GM18499 (cell line): Measurements from ENCODE around the gene PPM1B.
A peak's percentile ranks its signal among the peaks of the same experiment; 100 is the strongest.
"Not testable (repeated sequence)": the region's sequence is repeated elsewhere in the genome, so short reads cannot be mapped to it uniquely, and the experiment has no call there.

ENCODE experiments used
- ATAC-seq: cut with Tn5 transposase; IDR thresholded peaks from one replicate; pipeline ENCODE4 v1.9.1; 2021; ENCODE audit warnings: moderate number of reproducible peaks; ENCODE audit not compliant: insufficient read depth, unreplicated experiment

The PPM1B gene

DNA sequence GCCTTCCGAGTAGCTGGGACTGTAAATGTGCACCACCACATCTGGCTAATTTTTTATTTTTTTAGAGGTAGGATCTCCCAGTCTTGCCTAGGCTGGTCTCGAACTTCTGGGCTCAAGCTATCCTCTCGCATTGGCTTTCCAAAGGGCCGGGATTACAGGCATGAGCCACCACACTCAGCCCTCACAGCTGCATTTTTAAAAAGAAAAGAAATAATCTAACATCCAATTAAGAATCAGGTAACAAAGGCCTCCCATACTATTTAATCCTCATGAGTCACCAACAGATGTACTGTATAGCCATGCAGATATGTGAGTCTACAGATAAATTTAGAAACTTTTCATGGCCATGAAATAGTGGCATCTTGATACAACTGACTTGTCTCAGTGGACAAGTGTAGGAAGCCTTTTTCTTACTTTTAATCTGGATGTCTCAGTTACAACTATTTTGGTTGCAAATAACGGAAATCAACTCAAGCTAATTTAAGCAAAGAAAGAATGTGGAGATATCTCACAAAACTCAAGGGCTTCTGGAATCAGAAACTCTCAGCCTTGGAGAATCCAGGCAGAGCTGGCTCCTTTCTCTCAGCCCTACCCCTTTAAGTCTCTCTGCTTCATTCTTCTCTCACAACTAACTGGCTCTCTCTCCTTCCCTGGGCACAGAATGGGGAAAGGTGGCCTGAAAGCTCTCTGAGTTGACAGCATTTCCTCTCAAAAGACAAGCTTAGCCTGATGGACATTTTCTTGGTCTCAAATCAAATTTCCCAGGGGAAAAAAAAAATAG, 12.8 kb upstream of the PPM1B start:
- ATAC-seq, result no peak

DNA sequence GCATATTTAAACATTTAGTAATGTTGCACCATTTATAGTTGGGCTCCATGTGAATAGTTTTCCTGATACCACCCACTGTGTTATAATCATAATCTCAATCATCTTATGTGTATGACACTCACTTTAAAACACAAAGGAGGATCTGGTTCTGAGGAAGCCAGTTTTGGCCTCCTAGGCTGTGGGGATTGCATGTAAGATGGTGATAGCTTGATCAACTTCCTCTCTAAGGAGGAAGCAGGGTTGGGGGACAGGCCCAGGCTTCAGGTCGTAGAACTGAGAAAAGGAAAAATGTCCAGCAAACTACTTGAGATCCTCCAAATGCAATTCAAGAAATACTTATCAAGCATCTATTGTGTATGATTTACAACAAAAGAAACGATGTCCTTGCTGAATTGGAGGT, 4.9 kb upstream of the PPM1B start:
- no peak for ATAC-seq

DNA sequence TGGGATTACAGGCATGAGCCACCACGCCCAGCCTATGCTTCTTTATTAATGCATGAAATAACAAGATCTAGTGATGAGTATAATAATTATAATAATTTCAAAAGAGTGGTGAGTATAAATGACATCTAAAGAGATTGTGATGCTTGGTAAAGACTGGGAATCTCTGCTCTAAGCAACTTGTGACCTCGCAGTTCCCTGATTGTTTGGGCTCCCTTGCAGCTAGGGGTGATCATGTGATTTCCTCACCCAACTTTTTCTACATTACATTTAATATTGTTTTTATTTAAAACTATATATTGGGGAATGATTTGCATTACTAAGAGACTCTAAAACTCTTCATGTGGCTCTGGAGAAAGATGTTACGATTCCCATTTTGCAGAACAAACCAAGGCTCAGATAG, 4.1 kb upstream of the PPM1B start:
- ATAC-seq, result no peak

DNA sequence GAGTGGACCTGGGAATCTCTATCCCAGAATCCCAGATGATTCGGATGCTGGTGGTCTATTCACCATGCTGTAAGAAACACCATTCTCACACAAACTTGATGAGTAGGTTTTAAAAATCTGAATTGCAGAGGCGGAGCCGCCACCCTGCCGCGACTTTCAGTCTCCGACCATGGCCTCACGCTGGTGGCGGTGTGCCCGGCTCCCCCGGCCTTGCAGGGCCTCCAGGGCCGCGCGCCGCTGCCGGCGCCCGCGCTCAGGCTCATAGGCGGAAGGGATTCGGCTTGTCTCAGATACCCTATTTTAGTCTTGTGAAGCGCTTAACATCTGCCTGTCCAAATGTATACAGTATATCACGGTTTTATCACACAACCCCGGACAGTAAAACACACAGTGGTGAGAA, 2.6 kb upstream of the PPM1B start:
- no peak for ATAC-seq

DNA sequence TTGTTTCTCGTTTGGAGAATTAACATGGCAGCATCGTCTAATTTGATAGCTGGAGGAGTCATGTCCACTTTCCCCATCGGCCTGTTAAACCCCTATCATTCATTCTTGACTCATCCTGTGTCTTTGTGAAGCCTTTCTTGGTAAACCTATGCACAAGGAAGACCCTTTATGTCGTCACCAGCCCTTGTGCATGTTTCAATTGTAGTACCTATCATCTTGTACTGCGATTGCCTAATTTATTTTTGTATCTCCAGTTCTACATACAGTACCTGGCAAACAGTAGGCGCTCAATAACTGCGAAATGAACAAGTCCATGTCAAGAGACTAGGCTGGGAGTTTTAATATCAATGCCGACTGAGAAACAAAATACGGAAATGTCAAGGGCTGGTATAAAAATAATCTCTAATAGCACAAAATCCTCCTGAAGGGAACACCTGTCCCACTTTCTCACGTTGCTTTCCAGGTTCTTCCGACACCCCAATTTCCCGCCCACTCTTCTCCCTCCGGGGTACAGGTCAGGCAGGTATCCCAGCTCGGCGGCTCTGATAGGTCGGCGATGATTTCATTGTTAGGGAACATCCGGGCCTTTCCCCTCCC, 1.3 kb upstream of the PPM1B start:
- ATAC-seq, result no peak

DNA sequence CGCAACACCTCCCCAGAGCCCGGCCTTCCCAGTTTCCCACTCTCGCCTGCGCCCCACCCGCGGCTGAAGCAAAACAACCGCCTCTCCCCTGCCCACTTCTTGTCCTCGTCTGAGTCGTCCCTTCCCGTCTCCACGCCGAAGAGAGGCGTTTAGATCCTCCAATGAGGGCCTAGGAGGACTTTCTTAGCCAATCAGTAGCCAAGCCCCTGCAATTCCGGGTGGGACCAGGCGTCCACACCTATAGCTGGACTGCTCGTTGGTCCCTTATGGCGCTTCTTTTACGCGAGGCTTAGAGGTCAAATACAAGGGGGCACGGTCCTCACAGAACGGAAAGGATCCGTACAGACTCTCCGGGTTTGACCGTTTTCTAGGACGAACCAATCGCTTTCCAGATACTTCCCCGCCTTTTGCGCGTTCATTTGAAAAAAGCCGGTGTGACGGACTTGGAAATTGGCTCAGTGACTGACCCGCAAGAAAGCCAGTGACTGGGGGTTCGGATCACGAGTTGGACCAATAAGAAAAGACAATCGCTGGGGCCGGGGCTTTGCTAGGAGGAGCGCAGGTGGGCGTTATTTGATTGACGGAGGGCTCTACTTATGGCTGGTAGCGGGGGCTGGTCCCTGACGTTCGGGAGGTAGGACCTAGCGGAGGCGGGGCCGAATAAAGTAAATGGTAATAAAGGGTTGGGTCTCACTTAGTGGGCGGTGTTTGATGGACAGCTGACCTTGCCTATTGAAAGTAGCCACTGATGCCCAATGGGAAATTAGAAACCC, 581 bp upstream of the PPM1B start:
- peak; percentile 67 for ATAC-seq

DNA sequence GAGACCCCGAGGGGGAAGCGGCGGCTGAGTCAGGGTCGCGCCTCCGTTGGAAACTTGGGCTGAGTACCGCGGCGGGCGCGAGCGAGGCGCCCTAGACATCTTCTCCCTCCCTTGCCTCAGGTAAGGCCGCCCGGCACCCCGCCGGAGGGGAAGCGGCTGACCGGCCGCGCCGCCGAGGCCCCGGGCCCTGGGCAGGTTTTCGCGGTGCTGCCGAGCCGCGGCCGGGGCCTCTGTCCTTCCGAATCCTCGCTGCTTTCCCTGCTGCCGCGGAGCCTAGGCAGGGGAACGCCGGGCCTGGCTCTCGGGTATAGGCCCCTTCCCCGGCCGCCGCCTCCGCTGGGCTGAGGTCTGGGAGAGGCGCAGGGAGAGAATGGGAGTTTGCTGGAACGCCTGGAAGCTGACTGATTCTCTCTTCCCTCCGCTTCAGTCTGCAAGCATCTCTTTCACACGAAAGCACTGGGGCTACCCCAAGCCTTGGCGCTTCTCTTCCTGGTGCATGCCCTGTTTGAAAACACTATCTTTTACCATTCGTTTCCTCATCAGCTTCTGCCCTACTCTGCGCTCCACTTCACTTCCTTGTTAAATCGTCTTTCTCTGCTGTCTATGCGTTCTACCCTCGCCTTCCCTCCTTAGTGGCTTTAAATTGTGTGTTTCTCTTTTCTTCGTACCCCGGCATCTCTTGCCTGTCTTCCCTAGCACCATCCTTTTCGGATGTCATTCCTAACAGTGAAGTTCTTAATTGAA, 652 bp downstream of the PPM1B start:
- ATAC-seq, result no peak

DNA sequence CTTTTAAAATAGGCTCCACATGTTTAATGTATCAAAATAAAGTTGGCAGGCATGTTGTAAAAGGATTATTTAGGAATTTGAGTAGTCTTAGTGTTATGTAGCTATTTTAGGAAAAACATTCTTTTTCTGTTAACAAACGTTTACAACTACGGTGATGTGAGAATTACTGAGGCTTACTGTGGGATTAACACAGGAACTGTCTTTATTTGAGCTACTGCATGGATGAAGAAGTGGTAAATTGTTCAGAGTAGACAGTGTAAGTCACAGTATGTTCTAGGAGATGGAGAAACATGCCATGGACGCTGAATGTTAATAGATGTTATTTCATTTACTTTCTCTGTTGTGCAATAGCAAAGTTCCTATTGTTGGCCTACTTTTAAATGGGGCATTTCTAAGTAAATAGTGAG, 1.6 kb downstream of the PPM1B start:
- ATAC-seq, result no peak

DNA sequence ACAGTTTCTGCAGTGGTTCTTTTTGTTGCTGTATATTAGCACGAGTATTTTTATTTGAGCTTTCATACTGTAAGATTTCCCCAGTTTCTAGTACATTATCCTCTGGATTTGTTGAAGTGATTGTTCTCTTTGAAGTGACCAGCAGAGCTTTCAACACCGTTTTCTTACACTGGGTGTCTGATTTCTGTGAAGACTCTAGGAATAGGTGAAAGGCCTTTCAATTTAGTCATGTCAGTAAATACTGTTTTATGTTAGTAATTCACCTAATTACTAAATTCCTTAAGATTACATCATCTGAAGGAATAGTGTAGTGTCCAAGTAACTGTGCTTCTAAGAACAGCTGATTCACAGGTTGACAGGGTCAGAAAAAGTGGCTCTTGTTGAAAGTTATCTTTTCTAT, 2.3 kb downstream of the PPM1B start:
- no peak for ATAC-seq

DNA sequence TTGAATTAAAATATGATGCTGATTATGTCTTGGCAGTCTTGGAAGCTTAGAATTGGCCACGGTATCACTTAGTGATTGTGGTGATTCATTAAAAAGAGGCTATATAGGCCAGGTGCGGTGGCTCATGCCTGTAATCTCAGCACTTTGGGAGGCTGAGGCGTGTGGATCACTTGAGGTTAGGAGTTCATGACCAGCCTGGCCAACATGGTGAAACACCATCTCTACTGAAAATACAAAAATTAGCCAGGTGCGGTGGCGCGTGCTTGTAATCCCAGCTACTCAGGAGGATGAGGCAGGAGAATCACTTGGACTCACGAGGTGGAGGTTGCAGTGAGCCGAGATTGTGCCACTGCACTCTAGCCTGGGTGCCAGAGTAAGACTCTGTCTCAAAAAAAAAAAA, 2.8 kb downstream of the PPM1B start:
- not testable (repeated sequence) for ATAC-seq

DNA sequence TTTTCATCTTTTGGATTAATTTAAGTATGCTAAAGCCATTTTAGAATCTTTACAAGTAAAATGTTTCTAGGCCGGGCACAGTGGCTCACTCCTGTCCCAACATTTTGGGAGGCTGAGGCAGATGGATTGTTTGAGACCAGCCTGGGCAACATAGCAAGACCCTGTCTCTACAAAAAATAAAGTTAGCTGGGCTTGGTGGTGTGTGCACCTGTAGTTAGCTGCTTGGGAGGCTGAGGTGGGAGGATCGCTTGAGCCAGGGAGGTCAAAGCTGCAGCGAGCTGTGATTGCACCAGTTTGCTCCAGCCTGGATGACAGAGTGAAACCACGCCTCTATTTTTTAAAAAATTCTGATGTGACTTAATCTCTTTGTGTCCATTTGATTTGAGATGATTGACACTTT, 3.9 kb downstream of the PPM1B start:
- no peak for ATAC-seq

DNA sequence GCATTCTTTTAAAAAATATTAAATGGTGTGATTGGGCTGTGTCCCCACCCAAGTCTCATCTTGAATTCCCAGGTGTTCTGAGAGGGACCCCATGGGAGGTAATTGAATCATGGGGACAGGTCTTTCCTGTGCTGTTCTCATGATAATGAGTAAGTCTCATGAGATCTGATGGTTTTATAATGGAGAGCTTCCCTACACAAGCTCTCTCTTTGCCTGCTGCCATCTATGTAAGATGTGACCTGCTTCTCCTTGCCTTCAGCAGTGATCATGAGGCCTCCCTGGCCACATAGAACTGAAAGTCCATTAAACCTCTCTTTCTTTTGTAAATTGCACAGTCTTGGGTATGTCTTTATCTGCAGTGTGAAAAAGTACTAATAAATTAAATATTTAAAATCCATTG, 10.3 kb downstream of the PPM1B start:
- ATAC-seq, result no peak

DNA sequence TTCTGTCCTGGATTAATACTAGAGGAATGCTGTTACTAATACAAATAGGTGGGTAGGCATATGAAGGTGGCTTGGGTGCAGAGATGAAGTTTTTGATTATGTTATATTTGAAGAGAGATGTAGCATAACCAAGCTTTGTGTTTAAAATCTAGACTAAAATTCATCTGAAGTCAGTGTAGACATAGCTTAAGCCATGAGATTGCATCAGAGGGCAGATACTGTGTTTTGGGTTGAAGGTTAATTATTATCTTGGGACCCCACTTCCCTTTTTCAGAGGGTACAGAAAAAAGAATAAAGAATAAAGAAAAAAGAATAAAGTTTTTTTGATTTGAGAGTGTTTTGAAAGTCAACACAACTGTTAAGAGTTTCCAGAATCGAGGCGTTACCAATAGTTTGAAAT, 13.0 kb downstream of the PPM1B start:
- no peak for ATAC-seq

DNA sequence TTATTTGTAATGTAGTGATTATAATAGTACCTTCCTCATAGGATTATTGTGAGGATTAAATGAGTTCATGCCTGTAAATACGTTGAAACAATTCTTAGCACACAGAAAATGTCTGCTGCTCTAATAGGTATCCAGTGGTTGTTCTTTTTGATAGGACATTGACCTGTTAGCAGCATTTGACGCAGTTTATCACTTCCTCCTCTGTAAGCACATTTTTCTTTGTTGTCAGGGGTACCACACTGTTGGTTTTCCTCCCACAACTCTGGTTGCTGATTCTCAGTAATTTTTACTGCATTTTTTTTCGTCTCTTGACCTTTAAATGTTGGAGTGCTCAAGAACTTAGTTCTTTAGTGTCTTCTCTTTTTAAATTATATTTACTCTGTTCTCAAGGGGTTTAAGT, 15.4 kb downstream of the PPM1B start:
- no peak for ATAC-seq

DNA sequence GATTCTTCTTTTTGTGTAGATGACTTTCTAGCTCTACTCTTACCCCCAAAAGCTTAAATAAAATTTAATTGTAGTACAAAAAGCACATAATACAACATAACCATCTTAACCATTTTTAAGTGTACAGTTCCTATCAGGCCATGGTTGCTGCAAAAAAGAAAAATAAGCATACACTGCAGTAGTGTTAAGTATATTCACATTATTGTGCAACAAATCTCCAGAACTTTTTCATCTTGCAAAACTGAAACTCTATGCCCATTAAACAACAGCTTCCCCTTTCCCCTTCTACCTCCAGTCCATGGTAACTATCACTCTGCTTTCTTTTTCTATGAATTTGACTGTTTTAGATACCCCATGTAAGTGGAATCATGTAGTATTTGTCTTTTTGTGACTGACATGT, 18.1 kb downstream of the PPM1B start:
- no peak for ATAC-seq

DNA sequence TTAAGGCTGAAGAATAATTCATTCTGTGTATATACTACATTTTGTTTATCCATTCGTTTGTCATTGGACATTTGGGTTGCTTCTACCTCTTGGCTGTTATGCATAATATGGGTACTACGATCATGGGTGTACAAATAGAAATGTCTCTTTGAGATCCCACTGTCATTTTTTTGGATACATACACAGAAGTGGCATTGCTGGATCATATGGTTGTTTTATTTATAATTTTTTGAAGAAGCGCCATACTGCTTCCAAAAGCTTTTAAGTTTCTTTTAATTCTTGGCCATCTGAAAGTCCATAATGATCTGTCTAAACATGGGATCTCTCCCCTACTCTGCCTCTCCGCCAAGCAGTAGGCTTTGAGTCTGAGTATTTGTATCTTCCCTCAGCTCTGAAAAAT, 18.6 kb downstream of the PPM1B start:
- no peak for ATAC-seq

DNA sequence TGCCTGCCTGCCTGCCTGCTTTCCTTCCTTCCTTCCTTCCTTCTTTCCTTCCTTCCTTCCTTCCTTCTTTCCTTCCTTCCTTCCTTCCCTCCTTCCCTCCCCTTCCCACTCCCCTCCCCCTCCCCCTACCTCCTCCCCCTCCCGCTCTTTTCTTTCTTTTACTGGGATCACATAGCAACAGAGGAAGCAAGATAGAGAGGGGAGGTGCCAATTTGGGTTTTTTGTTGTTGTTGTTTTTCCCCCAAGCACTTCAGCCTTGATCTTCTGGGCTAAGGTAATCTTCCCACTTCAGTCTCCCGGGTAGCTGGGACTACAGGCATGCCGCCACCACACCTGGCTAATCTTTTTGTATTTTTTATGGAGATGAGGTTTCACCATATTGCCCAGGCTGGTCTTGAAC, 20.0 kb downstream of the PPM1B start:
- ATAC-seq, result no peak

DNA sequence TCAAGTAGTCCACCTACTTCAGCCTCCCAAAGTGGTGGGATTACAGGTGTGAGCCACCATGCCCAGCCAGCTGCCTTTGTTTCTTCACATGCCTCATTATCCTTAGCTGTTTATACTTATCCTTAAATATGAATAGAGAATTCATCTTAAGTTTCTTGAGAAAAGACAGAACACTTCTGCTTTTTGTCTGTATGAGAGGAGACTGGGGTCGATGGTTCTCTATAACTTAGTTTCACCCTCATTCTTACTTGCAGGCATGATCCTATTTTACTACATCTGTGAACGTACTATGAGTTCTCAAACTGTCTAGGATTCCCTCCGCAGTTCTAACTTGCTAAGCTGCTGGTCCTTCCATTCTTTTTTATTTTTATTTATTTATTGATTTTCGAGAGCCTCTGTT, 20.4 kb downstream of the PPM1B start:
- ATAC-seq, result no peak

DNA sequence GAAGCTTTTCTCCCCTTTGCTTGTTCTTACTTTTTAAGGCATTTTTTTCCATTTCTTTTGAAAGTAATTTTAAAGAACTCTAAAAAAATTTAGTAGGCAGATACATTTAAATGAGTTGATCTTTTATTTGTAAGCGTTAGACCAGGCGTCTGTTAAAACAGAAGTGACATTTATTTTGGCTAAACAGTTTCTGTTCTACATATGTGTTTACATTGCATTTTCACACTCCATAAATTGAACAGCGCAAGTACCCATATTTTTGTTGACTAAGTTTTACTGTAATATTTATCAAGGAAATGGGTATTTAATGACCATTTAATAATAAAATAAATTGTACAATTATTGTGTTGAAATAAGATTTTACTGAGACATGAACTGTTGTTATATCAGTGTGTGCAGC, 21.9 kb downstream of the PPM1B start:
- no peak for ATAC-seq

DNA sequence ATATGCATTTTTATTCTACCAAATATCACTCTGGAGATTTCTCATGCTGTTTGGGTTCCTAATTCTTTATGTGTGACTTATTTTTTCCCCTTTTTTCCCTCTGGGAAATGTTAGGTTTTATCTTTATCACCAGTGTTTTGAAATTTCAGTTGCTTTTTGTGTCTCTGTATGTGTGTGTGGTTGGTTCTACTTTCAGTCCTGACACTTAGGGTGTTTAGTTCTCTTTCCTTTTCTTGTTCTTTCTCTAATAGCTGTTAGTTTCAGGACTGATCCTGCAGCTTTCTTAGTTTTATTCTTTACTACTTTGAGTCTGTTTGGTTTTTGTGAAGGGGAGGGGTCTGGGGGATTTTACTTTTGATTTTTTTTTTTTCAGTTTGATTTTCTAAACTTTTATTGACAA, 23.1 kb downstream of the PPM1B start:
- ATAC-seq, result peak; percentile 84

DNA sequence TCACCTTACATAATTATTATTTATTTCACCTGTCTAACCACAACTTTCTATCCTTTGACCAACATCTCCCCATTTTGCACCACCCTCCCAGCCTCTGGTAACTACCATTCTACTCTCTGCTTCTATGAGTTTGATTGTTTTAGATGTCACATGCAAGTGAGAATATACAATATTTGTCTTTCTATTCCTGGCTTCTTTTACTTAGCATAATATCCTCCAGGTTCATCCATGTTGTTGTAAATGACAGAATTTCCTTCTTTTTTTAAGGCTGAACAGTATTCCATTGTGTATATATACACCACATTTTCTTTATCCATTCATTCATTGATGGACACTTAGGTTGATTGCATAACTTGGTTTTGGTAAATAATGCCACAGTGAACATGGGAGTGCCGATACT, 24.0 kb downstream of the PPM1B start:
- ATAC-seq, result no peak
